Activated T-helper 1 cell treated with anti-CD3 and anti-CD28 coated beads, Interleukin-12 subunit alpha, Interleukin-12 subunit beta, Interleukin-2, Interleukin-4 antibody, amounts not matched to agents 30 ng/mL and 10 ng/mL and 1 ng/mL, durations not matched to agents 14 hours and 24 hours and 36 hours (primary cell): ENCODE data around the gene SIRPA. TPM values are rescaled to one million over a fixed set of nuclear protein-coding genes. Genes with fewer than 3 reads are reported as not detected.

Source experiments
- DNase-seq: peaks from one replicate; pipeline ENCODE4 v3.0.0; 2021; ENCODE audit warnings: low spot score
- H3K27ac Mint-ChIP-seq: one replicate; pipeline ENCODE4 v1.8.0; 2021; ENCODE audit warnings: mild to moderate bottlenecking, mixed read lengths
- H3K27me3 Mint-ChIP-seq: one replicate; pipeline ENCODE4 v1.8.0; 2022; ENCODE audit warnings: mild to moderate bottlenecking, moderate library complexity, mixed read lengths; ENCODE audit not compliant: insufficient read depth
- H3K36me3 Mint-ChIP-seq: one replicate; pipeline ENCODE4 v1.8.0; 2021; ENCODE audit warnings: low read depth, mixed read lengths
- H3K4me1 Mint-ChIP-seq: one replicate; pipeline ENCODE4 v1.8.0; 2021; ENCODE audit warnings: low read depth, mixed read lengths
- H3K4me3 Mint-ChIP-seq: one replicate; pipeline ENCODE4 v1.8.0; 2021; ENCODE audit warnings: mild to moderate bottlenecking, moderate library complexity, mixed read lengths
- H3K9me3 Mint-ChIP-seq: one replicate; pipeline ENCODE4 v1.8.0; 2021; ENCODE audit warnings: mixed read lengths
- intact Hi-C: fragments of 100-400 bp; cut with micrococcal nuclease; formaldehyde crosslinking; loops from one replicate; pipeline ENCODE4 v1.15.1; 2024
- total RNA-seq: library from RNA; stranded (reverse); gene quantifications from 2 replicates; pipeline ENCODE4 v1.2.3, GENCODE V29; 2022

SIRPA gene
- total RNA-seq, 1 donor from 2014 or later = not detected

DNA sequence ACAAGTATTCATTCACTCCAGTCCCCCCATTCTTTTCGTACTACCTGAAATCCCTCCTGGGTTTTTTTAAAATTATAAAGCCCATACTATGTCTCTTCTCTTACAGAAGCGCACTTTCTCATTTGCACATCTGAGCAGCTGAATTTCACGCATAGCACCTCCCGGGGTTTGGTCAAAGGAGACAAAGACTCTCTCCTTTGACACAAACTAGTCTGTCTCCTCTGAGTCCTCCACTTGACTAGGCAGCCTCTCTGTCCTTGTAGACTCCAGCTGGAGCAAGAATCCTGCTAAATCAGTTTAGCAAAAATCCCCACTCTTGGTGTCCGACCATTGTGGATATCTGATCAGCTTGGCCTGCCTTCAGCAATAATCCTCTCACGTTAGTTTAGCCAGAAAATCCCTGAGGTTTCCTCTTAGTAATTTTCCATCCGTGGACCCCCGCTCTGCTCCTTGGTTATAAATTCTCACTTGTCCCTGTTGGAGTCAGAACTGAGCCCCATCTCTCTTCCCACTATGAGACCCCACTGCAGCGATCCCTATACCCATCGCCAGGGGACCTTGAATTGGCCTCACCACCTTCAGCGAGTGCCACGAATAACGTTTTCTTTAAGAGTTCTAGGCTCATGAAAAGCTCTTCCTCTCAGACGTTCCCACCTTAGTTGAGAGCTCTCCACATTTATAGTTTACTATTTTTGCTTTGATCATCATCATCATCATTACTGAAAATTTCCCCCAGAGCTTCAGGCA is 69.6 kb downstream of the SIRPA start:
- H3K9me3 Mint-ChIP-seq = no peaks in the 10 kb centered on the region
- H3K27ac Mint-ChIP-seq = no peak overlapping the region
- H3K4me3 Mint-ChIP-seq = peak overlapping the region; percentile 46
- H3K36me3 Mint-ChIP-seq = no peaks in the 10 kb centered on the region
- intact Hi-C loops = loop anchor here (1.0 to 5.0 kb wide), 5 partner anchors 41 to 487 kb away; no protein-coding TSS in a partner anchor
- DNase-seq = no peak
- peaks cover 10% of the 10 kb centered on the region for H3K4me1 Mint-ChIP-seq
- H3K27me3 Mint-ChIP-seq = peaks cover 12% of the 10 kb centered on the region

DNA sequence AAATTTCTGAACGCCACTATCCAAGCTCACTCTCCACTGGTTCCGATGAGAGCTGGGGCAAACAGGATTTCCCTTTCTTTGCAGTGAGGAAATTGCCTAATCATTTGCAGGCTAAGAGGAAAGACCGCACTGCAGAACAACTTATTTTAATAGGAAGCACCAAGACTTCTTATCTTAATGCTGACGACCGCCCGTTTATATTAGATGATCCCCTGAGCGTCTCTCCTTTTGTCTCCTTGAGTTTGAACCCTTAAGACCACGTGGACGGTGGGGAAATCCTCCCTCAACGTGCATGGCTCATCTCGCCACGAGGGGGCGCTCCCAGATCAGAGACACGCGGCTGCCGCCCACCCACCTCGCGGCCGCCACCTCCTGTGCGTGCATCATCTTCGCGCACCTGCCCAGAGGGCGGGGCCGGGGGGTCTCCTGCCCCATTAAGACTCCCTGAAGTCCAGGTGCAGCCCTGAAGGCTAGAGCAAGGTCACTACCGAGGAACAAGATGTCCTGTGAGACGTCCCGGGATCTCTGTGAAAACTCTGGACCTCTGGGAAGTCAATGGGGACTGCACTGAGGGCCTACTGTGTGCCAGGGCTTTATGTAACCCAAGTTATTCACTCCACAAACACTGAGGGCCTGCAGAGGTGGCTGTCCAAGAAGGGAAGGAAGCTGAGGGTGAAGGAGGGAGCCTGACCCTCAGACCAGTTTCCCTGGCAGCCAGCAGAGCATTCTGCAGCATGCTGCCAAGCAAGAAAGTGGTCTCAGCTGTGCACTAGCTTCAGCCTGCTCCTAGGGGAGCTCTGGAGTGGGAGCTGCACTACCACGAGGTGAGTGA is 70.5 kb downstream of the SIRPA start:
- peak; percentile 61 for DNase-seq
- peaks cover 10% of the 10 kb centered on the region for H3K4me1 Mint-ChIP-seq
- intact Hi-C loops = loop anchor here (1.0 to 5.0 kb wide), 5 partner anchors 41 to 487 kb away; no protein-coding TSS in a partner anchor
- no peaks in the 10 kb centered on the region for H3K9me3 Mint-ChIP-seq
- peak overlapping the region; percentile 46 for H3K4me3 Mint-ChIP-seq
- H3K27ac Mint-ChIP-seq = no peak overlapping the region
- H3K36me3 Mint-ChIP-seq = no peaks in the 10 kb centered on the region
- peaks cover 10% of the 10 kb centered on the region for H3K27me3 Mint-ChIP-seq

DNA sequence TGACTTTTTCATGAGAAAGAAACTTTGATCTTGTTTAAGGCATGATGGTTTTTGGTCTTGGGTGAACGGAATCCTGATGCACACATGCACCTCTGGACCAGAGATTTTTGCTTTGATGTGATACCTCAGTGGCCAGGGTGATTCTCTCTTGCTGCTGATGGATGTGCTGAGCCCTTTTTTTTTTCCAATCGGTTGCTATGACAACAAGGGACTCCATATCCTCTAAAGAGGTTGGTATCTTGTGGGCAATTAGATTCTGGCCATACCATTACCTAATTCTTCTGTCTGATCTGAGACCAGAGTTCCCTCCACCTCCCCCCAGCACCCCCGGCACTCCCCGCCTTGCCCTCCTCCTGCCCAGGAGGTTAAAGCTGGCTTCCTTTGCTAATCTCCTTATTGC is 73.8 kb downstream of the SIRPA start:
- DNase-seq = no peak
- H3K27me3 Mint-ChIP-seq = peaks cover 15% of the 10 kb centered on the region
- H3K4me1 Mint-ChIP-seq = peaks cover 10% of the 10 kb centered on the region
- no peaks in the 10 kb centered on the region for H3K9me3 Mint-ChIP-seq
- no peak overlapping the region for H3K27ac Mint-ChIP-seq
- no peaks in the 10 kb centered on the region for H3K36me3 Mint-ChIP-seq
- intact Hi-C loops = loop anchor here (5.0 kb wide), 1 partner anchor 483 kb away; no protein-coding TSS in a partner anchor
- H3K4me3 Mint-ChIP-seq = no peak overlapping the region

DNA sequence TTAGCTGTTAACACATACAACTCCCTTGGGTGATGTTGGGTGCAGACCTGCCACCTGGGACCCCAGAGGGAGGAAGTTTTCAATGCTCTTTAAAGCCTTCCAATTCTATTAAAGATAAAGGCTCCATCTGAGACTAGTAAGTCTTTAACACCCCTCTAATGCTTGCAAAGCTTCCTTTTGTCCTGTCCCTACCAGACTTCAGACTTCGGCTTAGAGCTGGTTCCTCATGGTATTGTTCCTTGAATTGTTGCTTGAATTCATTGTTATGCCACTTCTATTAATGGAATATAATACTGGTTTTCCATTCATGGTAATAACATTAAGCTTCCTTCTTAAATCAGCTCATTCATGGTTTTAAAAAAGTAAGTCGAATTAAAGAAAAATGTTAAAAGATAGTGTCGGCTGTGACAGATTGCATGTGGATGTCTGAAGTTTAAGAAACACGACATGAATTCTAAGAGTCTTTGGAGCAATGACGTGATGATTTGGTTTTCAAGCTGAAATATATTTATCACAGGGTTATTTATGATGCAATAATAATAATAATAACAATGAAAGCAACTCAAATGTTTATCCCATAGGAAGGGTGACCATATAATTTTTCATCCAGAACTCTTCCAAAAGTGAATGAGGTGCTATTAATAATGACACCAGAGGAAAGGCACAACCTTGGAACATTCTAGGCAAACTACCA is 76.8 kb downstream of the SIRPA start:
- Mint-ChIP-seq H3K27me3 (peaks cover 19% of the 10 kb centered on the region), H3K4me1 (no peaks in the 10 kb centered on the region), H3K36me3 (no peaks in the 10 kb centered on the region)

DNA sequence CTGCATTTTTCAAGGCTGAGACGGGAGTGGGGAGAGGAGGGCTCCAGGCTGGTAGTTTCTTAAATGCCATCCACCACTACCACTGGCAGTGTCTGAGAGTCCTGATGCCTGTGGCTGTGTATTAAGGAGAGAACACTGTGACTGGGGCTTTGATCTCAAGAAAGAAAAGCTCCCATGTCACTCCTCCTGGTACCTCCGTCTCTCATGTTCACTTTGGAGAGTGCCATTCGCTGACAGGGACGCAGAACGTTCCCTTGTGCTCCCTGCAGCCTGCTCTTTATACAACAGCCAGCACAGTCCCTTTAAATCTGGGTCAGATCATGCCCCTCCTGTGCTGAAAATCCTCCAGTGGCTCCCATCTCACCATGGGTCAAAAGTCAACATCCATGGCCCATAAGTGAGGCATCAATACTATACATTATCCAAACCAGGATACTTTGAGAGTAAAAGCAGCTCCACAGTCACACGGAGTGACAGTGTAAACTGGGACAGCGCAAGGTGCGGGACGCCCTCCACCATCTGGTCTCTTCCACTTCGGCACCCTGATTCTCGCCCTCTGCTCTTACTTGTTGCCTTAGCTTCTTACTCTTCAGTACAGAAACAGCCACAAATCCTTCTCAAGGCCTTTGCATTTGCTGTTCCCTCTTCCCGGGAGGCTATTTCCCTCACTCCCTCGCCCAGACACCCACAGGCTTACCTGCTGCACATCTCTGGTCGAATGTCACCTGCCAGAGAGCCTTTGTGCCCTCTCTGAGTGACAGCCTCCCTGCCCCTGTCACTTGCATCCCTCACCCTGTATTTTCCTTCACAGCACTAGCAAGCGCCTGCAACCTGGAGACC is 78.6 kb downstream of the SIRPA start:
- H3K9me3 Mint-ChIP-seq = no peaks in the 10 kb centered on the region
- no peaks in the 10 kb centered on the region for H3K36me3 Mint-ChIP-seq
- H3K4me3 Mint-ChIP-seq = no peak overlapping the region
- no peak overlapping the region for H3K27ac Mint-ChIP-seq
- peaks cover 15% of the 10 kb centered on the region for H3K27me3 Mint-ChIP-seq
- intact Hi-C loops = no loop called here
- H3K4me1 Mint-ChIP-seq = no peaks in the 10 kb centered on the region
- no peak for DNase-seq

More for the DNA sequence above, 76.8 kb downstream of the SIRPA start:
- intact Hi-C loops = no loop called here
- H3K27ac Mint-ChIP-seq = no peak overlapping the region
- H3K9me3 Mint-ChIP-seq = no peaks in the 10 kb centered on the region
- no peak overlapping the region for H3K4me3 Mint-ChIP-seq
- DNase-seq = no peak

DNA sequence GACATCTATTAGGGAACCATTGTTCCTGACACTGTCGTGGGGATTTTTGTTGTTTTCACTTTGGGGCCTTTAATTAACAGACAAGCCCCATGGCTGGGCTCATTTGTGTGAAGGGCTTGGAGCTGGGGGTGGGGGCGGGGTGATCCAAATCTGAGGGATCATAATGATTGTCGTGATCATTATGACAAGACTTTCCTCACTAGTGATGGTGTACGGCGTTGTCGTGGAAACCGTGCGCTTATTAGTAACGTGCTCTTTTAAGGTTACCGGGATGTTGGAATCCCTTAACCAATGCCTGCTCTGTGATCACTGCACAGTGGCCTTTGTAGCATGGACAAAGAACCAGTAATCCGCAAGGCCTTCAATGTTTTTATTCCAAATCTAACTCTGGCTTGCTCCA is 80.1 kb downstream of the SIRPA start:
- no peaks in the 10 kb centered on the region for H3K4me1 Mint-ChIP-seq
- DNase-seq = no peak
- no peak overlapping the region for H3K4me3 Mint-ChIP-seq
- no peaks in the 10 kb centered on the region for H3K9me3 Mint-ChIP-seq
- intact Hi-C loops = no loop called here
- H3K27me3 Mint-ChIP-seq = peaks cover 15% of the 10 kb centered on the region
- H3K27ac Mint-ChIP-seq = no peak overlapping the region
- no peaks in the 10 kb centered on the region for H3K36me3 Mint-ChIP-seq

DNA sequence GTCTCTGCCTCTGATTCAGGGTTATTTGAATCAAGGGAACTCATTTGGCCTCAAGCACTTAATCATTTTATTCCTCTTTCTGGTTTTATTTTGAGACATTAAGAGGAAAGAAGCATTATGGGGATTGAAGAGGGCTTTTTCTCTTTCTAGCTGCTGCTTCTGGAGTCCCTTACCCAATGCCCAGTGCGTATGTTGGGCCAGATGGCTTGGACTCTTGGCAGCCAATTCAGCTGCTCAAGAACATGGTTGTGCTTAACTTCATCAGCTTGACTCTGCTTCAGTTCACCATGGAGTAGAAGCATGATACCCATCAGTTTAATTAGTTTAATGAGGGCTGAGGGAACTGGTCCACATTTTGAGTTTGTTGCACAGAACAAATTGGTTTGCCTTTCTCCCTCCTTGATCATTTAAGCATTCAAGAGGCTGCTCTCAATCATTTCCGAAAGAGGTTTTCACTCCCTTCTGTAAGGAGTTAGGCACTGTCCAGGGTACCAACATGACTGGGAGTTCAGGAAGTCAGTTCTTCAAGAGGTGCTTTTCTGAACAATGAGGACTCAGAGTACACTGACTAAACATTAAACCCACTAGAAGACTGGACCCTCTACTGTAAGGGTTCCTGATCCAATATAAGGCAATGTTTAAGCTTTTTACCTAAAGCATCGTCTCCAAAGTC is 84.0 kb downstream of the SIRPA start:
- H3K4me1 Mint-ChIP-seq = no peaks in the 10 kb centered on the region
- H3K27me3 Mint-ChIP-seq = peaks cover 4% of the 10 kb centered on the region
- H3K27ac Mint-ChIP-seq = no peak overlapping the region
- DNase-seq = no peak
- H3K4me3 Mint-ChIP-seq = no peak overlapping the region
- no peaks in the 10 kb centered on the region for H3K9me3 Mint-ChIP-seq
- H3K36me3 Mint-ChIP-seq = no peaks in the 10 kb centered on the region
- intact Hi-C loops = no loop called here

DNA sequence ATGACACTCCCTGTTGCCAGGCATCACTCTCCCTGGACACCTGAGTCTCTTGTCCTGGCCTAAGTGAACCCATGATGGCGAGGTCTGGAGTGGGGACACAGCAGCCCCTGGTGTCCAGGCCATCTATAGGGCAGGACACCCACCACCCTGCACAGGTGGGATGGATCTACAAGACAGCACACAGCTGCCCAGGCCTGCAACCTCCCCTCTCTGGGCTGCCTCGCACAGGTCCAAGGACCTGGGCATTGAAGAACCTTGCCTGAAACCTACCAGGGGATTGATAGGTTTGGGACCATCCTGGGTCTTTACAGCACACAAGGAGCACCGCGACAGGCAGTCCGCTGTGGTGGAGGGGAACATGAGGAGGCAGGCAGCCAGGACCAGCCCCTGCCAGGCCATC is 87.5 kb downstream of the SIRPA start:
- no peak for DNase-seq
- no peak overlapping the region for H3K4me3 Mint-ChIP-seq
- H3K9me3 Mint-ChIP-seq = no peaks in the 10 kb centered on the region
- H3K36me3 Mint-ChIP-seq = no peaks in the 10 kb centered on the region
- intact Hi-C loops = no loop called here
- H3K4me1 Mint-ChIP-seq = no peaks in the 10 kb centered on the region
- H3K27ac Mint-ChIP-seq = no peak overlapping the region
- H3K27me3 Mint-ChIP-seq = peaks cover 3% of the 10 kb centered on the region

DNA sequence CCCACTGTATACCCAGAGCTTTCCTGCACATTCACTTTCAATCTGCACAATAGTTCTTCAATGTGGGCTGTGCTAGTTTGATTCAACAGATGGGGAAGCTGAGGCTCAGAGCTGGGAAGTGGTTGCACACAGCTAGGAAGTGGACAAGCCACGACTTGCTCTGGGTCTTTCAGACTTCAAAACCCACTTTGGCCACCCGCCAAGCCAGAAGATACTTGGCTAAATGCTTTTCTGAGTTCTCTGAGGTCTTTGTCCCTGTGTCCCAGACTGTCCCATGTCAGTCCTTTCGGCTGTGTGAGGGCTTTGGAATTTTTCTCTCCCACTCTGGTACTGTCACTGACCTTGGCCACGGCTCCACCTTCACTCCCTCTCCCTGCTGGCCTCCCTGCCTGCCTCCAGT is 88.1 kb downstream of the SIRPA start:
- DNase-seq = no peak
- peaks cover 3% of the 10 kb centered on the region for H3K27me3 Mint-ChIP-seq
- H3K27ac Mint-ChIP-seq = no peak overlapping the region
- intact Hi-C loops = no loop called here
- no peaks in the 10 kb centered on the region for H3K36me3 Mint-ChIP-seq
- no peak overlapping the region for H3K4me3 Mint-ChIP-seq
- no peaks in the 10 kb centered on the region for H3K9me3 Mint-ChIP-seq
- no peaks in the 10 kb centered on the region for H3K4me1 Mint-ChIP-seq

DNA sequence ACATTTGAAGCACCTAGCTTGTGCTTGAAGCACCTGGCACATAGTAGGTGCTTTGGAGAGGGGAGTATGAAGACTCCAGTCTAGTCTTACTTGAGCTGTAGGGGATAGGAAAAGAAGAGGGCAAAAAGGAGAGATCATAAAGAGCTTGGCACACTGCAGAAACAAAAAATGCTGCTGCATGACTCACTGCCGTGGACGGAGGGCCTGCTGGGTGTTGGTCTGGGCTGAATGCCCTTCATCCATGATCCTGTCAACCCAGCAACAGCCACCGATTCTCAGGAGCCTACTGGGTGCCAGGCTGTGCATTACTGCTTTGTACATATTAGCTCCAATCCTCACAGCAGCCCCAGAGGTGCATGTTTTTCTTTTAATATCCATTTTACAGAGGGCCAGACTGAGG is 92.6 kb downstream of the SIRPA start:
- H3K27me3 Mint-ChIP-seq = peaks cover 17% of the 10 kb centered on the region
- H3K9me3 Mint-ChIP-seq = no peaks in the 10 kb centered on the region
- DNase-seq = no peak
- H3K36me3 Mint-ChIP-seq = no peaks in the 10 kb centered on the region
- H3K27ac Mint-ChIP-seq = no peak overlapping the region
- no peaks in the 10 kb centered on the region for H3K4me1 Mint-ChIP-seq
- intact Hi-C loops = no loop called here
- no peak overlapping the region for H3K4me3 Mint-ChIP-seq
